ENCODE measurements around the gene LRMDA. TPM values are rescaled to one million over a fixed set of nuclear protein-coding genes. Genes with fewer than 3 reads are reported as not detected.

LRMDA gene
- polyA plus RNA-seq, 3 donors = 7.2 to 20.6 (median 14.4) TPM

DNA sequence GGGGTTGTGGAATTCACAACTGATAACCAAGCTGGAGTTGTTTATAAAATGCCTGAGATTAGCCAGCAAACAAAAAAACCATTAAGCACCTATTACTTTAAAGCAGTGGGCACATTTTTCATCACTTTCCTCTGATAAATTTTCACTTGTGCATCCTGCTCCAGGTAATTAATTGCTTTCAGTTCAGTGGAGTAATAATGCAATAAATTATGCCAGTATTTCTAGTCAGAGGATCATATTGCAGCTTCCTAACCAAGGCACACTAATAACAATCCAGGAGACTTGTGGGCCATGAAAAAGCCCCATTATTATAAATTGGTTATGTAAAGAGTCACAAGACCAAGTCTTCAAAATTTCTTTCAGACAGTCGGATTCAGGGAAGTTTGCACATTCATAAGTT is 193.2 kb downstream of the LRMDA start:
- no peak overlapping the region for H3K27ac ChIP-seq (ENCODE audit: low read depth, low read length)
- 81 to 87% (median 84%) methylated on average over 1 of the region's 1 CpG for WGBS, 3 donors

DNA sequence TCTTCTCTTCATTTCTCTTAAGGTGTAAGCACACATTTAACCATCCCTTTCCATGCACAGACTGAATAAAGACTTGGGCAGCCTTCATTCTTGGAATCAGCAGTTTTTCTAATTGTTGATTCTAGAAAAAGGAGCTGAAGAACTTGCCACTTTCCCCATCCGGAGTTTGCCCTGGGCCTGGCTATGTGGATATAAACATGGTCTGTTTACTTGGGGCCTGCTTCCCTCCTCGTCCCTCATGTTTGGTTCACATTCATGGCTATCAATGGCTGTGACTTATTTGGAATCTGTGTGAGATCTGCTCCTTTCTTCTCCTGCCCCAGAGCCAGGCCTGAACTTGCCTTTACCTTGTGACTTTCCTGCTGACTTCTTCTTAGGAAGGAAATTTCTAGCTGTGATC is 199.3 kb downstream of the LRMDA start:
- 89 to 96% (median 92%) methylated on average over 2 of the region's 2 CpGs for WGBS, 3 donors
- no peak overlapping the region for H3K27ac ChIP-seq (ENCODE audit: low read depth, low read length)

DNA sequence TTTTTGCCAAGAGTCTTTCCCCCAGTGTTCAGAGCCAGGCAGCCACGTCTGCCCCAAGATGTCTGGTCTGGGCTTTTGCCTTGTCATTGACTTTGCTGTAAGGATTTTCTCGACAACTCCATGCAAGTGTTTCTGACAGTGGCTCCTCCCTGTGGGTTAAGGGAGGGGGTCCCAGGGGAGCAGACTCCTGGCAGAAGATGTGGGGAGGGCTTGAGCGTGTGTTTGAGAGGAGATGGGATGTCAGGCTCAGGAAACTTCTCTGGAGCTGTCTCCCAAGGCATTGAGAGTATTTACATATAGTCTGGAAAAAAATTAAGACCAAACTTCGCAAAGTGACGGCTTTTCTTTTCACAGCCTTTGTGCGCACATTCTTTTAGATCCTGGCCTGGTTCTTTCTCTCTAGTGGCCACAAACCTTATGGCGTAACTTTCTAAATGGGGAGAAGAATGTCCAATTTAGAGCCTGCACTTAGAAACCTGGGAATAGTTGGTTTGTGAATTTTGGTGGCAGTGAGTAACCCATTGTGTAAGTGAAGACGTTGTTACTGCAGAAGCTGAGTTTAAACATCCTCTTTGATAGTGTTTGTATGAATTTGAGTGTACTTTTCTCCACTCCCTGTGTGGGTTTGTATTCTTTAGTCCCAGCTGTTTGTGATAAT is 201.5 kb downstream of the LRMDA start:
- 61 to 81% (median 72%) methylated on average over 8 of the region's 8 CpGs for WGBS, 3 donors
- H3K27ac ChIP-seq (ENCODE audit: low read depth, low read length) = no peak overlapping the region

DNA sequence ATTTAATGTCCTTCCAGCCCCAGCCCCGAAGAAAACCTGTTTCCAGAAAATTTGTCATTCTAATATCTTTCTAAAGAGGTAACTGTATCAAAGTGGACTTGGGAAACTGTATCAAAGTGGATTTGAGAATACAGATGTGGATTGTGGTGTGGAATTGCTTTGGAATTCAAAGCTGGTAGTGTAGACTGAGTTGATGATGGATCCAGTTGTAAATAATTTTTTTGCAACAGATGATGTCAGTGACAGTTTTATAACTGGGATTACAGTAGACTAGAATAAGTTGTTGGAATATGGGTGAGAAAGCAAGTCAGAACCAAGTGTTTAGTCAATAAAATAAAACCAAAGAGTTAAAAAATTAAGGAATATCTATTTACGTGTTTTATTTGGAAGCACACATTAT is 202.1 kb downstream of the LRMDA start:
- no peak overlapping the region for H3K27ac ChIP-seq (ENCODE audit: low read depth, low read length)
- 69 to 90% (median 90%) methylated on average over 2 of the region's 2 CpGs for WGBS, 3 donors

DNA sequence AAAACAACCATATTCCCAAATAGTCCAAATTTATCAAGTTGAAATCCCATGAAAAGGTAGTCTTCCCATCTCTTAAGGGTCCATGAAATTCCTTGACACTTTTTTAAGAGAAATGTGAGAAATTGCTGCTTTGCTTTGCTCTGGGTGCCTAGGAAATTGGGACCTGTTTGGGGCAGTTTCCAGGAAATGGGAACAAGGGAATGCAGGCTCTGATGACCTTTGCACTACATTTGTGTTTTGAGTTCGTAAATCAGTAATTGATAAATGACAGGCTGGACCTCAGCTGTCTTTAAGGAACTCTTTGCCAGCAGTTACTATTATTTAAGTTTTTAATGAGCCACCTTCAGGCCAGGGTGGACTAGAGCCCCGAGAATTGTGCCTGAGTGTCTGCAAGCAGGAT is 203.5 kb downstream of the LRMDA start:
- WGBS, 3 donors = 51 to 80% (median 80%) methylated on average over 2 of the region's 2 CpGs

DNA sequence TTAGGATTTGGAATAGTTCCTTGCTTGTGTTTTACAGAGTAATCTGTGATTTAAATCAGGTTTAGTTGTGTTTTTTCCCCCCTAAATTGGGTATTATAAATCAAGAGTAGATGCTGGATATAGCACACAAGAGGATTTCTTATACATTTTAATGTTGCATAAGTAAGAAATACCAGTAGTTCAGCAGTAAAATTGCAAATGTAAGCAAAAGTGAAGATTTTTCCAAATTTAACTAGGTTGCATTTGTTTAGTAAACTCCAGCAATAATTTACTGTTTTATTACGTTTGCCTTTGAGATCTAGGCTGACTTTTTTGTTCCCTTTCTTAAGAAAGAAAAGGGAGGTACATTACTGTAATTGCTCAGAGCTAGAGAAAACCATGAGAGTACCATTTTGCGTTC is 207.3 kb downstream of the LRMDA start:
- WGBS, 3 donors = 90 to 94% (median 93%) methylated on average over 2 of the region's 2 CpGs
- H3K27ac ChIP-seq (ENCODE audit: low read depth, low read length) = no peak overlapping the region

More for the DNA sequence above, 203.5 kb downstream of the LRMDA start:
- H3K27ac ChIP-seq (ENCODE audit: low read depth, low read length) = no peak overlapping the region

DNA sequence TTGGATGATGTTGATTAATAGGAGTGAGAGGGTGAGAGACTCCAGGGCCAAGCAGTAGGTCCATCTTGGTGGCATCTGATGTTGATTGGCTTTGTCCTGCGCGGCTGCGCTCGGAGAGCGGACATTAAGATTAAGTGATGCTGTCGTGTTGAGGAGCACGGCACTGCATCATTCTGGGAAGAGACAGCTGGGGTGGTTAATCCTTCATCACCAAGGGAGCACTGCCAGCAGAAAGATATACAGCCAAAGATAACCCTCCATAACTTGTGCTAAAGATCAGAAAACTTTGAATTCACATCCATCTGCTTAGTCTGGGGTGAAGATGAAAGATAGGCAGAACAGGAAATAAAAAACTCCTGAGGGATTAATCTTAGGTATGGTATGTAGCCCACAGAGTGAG is 208.3 kb downstream of the LRMDA start:
- H3K27ac ChIP-seq (ENCODE audit: low read depth, low read length) = no peak overlapping the region
- 91 to 96% (median 95%) methylated on average over 7 of the region's 7 CpGs for WGBS, 3 donors

DNA sequence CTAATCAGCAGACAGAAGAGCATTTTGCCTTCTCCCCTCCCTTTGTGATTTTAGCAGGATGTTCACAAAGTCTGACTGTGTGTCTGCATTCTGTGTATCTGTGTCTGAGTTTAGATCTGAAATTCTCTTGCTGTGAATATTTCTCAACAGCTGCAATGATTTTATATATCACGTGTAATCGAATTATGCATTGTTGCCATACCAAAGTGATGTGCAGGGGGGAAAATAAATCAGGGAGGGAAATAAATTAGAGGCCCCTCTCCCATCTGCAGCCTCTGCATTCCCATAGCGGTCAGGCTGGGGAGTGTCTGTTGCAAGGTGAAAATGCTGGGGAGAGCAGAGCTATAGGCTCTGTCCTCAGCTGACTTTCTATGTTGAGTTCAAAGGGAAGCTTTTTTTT is 209.0 kb downstream of the LRMDA start:
- H3K27ac ChIP-seq (ENCODE audit: low read depth, low read length) = no peak overlapping the region
- 70 to 90% (median 83%) methylated on average over 3 of the region's 3 CpGs for WGBS, 3 donors

DNA sequence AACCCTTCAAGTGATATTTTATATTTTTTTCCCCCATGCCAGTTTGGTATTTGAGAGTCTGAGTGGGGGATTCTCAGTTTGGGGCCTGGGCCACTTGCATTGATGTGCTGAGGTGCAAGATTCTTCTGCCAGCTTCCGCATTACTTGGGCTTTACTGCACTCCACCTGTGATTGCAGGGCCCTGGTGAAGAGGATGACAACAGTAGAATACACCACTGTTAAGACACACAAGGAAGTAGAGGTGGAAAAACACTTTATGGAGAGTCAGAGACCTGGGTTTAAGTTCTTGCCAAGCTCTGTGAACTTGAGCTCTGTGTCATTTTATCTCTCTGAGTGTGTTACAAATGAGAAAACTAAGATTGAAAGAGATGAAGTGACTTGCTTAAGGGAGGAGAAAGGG is 209.4 kb downstream of the LRMDA start:
- no peak overlapping the region for H3K27ac ChIP-seq (ENCODE audit: low read depth, low read length)
- WGBS, 3 donors = 83 to 96% (median 88%) methylated on average over 1 of the region's 1 CpG

DNA sequence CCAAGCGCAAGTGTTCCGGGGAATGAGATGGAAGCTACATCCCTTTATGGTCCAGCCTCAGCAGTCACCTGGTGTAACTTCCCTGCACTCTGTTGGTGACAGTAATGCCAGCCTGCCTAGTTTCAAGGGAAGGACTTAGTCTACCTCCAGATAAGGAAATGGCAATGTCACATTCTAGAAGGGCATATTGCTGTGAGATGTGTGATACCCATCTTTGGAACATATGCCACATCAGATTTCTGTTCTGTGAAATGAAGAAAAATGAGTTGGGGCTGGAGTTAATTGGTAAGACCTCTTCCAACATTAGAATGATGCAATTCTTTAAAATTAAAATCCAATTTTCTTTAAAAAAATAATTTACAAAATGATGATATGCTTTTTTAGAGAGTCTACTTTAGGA is 212.0 kb downstream of the LRMDA start:
- 93 to 98% (median 95%) methylated on average over 2 of the region's 2 CpGs for WGBS, 3 donors
- no peak overlapping the region for H3K27ac ChIP-seq (ENCODE audit: low read depth, low read length)

DNA sequence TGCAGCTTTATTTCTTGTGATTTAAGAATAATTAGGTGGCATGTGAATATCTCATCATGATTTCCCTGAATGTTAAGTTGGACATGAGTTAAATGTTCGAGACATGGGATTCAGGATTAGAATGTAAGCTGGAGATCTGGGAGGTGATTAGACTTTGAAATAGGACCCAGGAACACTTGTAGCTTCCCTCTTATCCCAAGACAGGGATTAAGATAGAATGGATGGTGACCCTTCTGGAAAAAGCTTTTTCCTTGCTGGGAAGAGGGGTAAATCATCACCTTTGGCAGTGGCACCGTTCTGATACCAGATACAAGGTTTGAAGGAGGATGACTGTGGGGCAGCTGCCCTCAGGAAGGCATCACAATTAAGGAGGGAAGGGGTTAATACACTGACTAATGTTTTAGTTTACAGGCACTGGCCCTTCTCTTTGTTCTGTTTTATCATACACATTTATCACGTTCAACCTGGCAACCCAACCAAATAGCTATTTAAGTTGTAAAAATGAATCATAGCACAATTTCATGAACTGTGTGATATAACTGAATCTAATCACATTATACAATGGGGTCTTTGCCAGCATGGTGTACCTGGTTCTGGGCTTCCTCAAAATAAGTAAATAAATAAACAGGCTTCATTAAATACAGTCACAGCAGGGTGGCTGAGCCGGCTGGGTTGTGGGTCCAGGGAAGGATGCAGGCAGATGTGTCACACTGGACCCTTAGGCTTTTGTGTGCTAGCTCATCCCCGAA is 212.7 kb downstream of the LRMDA start:
- H3K27ac ChIP-seq (ENCODE audit: low read depth, low read length) = no peak overlapping the region
- 76 to 84% (median 83%) methylated on average over 5 of the region's 5 CpGs for WGBS, 3 donors

DNA sequence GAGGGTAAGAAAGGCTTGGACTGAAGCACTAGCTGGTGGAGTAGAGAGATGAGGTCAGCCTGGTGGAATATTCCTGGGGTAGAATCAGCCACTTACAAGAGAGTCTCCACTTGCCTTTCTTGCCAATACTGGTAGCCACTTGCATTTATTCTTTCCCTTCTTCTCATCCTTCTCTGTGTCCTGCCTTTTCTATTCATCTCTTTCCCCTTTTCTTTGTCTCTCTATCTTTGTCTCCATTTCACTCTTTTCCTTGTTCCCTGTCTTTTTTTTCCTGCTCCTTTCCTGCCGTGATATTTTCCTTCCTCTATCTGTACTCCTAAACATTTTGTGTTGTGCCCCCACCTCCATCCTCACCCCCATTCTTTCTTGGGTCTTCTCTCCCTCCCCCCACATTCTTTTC is 214.3 kb downstream of the LRMDA start:
- 82 to 100% (median 88%) methylated on average over 1 of the region's 1 CpG for WGBS, 3 donors

DNA sequence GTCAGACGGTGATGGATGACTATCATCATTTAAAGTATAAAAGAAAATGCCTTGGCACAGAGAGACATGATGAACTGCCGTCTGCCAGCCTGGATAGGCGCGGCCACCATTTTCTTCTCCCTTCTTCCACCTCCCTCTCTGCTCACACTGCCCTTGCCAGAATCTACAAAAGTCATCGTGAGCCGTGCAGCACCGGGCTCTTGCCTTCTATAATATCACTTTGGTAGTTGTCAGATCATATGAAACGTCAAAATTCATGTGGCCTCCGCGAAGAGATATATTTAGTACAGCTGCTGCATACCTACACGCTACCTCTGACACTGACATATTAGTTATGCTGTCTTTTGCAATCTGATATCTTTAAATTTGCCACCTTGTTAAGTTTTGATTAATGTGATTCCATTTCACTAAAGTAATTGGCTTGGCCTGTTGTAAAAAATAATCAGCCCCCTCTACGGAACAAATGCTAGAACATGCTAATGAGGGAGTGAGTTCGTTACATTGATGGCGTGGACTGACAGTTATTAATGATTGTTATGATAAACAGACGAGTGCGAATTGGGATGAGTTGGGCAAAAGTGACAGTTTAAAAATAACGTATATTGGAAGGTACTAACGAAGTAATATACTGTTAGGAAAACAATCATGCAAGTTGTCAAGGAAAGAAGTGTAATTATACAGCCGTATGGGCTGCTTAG is 214.9 kb downstream of the LRMDA start:
- WGBS, 3 donors = 81 to 89% (median 82%) methylated on average over 19 of the region's 19 CpGs
- no peak overlapping the region for H3K27ac ChIP-seq (ENCODE audit: low read depth, low read length)

More for the DNA sequence above, 214.3 kb downstream of the LRMDA start:
- no peak overlapping the region for H3K27ac ChIP-seq (ENCODE audit: low read depth, low read length)

DNA sequence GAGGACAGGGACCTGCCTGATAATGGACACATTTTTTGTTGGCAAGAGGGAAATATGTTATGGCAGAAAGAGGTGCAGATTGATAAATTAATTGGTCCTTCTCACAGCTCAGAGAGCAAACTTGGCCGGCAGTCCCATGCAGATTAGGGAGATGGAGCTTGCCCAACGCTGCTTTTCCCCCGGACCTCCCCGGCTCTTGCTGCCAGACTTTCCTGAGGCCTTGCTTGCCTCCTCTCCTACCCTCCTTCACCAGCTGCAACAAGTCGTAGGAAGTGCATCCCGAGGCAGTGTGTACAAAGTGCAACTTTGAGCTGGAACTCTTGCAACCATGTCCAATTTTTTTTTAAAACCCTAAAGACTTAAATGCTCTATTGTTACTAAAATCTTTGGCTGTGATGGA is 215.5 kb downstream of the LRMDA start:
- WGBS, 3 donors = 43 to 50% (median 49%) methylated on average over 6 of the region's 6 CpGs
- no peak overlapping the region for H3K27ac ChIP-seq (ENCODE audit: low read depth, low read length)

DNA sequence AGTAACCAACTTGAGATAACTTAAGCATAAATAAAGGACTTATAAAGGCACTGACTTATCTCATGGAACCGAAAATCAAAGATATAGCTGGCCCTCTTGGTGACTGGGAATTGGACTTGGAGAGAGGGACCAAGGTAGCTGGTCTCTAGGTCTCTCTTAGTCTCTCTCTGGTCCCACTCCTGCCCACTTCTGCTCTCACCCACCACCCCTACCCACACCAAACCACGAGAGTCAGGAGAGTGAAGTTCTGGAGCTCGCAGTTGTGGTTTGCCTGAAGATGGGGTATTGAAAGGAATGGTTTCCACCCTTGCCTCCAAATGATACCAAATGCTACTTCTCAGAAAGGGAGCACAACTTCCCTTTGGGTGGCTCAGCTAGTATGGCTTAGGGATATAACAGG is 216.3 kb downstream of the LRMDA start:
- no peak overlapping the region for H3K27ac ChIP-seq (ENCODE audit: low read depth, low read length)
- WGBS, 3 donors = 71 to 94% (median 72%) methylated on average over 3 of the region's 3 CpGs

DNA sequence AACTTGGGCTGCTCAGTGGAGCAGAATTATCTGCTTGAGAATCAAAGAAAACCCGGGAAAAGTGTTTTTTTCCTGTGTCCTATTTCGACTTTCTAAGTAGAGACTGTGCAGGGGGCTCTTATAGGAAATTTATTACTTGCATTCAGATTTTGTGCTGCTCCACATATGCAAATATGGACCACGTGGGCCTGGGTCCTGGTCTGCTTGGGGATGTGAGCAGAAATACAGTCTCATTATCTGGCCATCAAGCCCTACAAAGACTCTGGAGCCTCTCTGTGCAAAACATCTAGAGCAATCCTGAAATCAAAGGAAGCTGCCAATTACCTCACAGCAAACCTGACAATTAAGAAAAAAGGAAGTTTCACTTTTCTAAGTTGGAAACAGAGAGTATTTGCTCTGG is 216.9 kb downstream of the LRMDA start:
- H3K27ac ChIP-seq (ENCODE audit: low read depth, low read length) = no peak overlapping the region
- WGBS, 3 donors = 64 to 80% (median 73%) methylated on average over 3 of the region's 3 CpGs

DNA sequence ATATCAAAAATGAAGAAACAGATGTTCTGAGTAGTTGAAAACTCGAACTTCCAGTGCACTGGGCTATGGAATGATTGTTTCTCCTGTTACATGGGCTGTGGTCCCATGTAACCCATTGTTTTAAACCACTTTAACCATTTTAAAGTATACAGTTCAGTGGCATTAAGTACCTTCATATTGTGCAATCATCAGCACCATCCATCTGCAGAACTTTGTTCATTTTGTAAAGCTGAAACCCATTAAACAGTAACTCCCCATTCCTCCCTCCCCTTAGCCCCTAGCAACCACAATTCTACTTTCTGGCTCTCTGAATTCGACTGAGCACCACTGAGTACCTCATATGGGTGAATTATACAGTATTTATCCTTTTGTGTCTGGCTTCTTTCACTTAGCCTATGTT is 217.4 kb downstream of the LRMDA start:
- H3K27ac ChIP-seq (ENCODE audit: low read depth, low read length) = no peak overlapping the region
- 62 to 86% (median 71%) methylated on average over 2 of the region's 2 CpGs for WGBS, 3 donors

DNA sequence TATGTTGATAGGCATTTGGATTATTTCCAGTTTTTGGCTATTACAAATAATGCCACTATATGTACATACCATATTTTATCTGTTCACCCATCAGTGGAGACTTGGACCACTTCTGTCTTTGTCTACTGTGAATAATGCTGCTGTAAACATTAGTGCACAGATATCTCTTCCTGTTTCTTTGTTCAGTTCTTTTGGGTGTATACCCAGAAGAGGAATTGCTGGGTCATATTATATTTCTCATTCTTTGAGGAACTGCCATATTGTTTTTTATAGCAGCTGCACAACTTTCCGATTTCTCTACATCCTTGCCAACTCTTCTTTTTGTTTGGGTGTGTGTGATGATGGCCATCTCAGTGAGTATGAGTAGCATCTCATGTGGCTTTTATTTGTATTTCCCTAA is 218.0 kb downstream of the LRMDA start:
- 68 to 90% (median 74%) methylated on average over 1 of the region's 1 CpG for whole genome bisulfite sequencing, 3 donors
- H3K27ac ChIP-seq (ENCODE audit: low read depth, low read length) = no peak overlapping the region

DNA sequence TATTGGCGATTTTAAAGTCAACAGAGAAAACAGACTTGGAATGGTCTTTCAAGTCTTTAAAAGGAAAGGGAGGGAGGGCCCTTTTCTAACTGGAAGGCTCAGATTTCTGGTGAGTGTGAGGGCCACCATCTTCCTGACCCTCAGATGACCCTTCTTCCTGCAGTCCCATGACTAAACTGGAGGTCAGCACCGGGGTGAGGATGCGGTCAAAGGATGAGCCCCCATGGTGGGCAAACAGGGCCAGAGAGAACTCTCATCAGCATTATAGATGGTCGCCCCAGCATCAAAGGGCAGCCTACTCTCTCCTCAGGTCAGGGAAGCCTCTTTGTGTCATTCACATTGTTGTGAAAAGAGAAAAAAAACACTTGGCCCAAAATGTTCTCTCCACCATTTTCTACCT is 219.2 kb downstream of the LRMDA start:
- WGBS, 3 donors = 70 to 89% (median 77%) methylated on average over 4 of the region's 4 CpGs
- H3K27ac ChIP-seq (ENCODE audit: low read depth, low read length) = no peak overlapping the region
